ENCODE data around the gene MVB12B.

Gene MVB12B

GRCh38 chr9:126456441-126457174 lies 130.0 kb downstream of the MVB12B start:
- no peak for DNase-seq

- no peak for DNase-seq
Observed at GRCh38 chr9:126457175-126457547, 130.5 kb downstream of the MVB12B start.

- DNase-seq: no peak
Observed at GRCh38 chr9:126457890-126458289, 131.3 kb downstream of the MVB12B start.

- DNase-seq: no peak
Observed at GRCh38 chr9:126459126-126459525, 132.5 kb downstream of the MVB12B start.

GRCh38 chr9:126459546-126459945 lies 132.9 kb downstream of the MVB12B start:
- no peak for DNase-seq

- no peak for DNase-seq
Observed at GRCh38 chr9:126459965-126460843, 133.6 kb downstream of the MVB12B start.

- no peak for DNase-seq
Observed at GRCh38 chr9:126461029-126461428, 134.4 kb downstream of the MVB12B start.

- no peak for DNase-seq
Observed at GRCh38 chr9:126461608-126462007, 135.0 kb downstream of the MVB12B start.

- no peak for DNase-seq
Observed at GRCh38 chr9:126462617-126463016, 136.0 kb downstream of the MVB12B start.

- DNase-seq: no peak
Observed at GRCh38 chr9:126463426-126463825, 136.8 kb downstream of the MVB12B start.

- DNase-seq: no peak
Observed at GRCh38 chr9:126464694-126465441, 138.2 kb downstream of the MVB12B start.

- no peak for DNase-seq
Observed at GRCh38 chr9:126465977-126466376, 139.3 kb downstream of the MVB12B start.

GRCh38 chr9:126468141-126468825 lies 141.7 kb downstream of the MVB12B start:
- no peak for DNase-seq

GRCh38 chr9:126470241-126470993 lies 143.8 kb downstream of the MVB12B start:
- DNase-seq: peak; percentile 27

- peak; percentile 78 for DNase-seq
Observed at GRCh38 chr9:126471084-126471624, 144.5 kb downstream of the MVB12B start.

GRCh38 chr9:126472198-126472947 lies 145.7 kb downstream of the MVB12B start:
- DNase-seq: no peak

GRCh38 chr9:126472948-126473298 lies 146.3 kb downstream of the MVB12B start:
- no peak for DNase-seq

GRCh38 chr9:126474206-126474765 lies 147.7 kb downstream of the MVB12B start:
- no peak for DNase-seq

- DNase-seq: no peak
Observed at GRCh38 chr9:126474786-126475485, 148.3 kb downstream of the MVB12B start.
